ENCODE measurements around the gene ARMC9. TPM values are rescaled to one million over a fixed set of nuclear protein-coding genes. Genes with fewer than 3 reads are reported as not detected.
A peak's percentile ranks its signal among the peaks of the same experiment; 100 is the strongest.

Gene ARMC9
- total RNA-seq, 4 donors from 2014 or later: 2.2 to 6.9 (median 5.3) TPM

DNA sequence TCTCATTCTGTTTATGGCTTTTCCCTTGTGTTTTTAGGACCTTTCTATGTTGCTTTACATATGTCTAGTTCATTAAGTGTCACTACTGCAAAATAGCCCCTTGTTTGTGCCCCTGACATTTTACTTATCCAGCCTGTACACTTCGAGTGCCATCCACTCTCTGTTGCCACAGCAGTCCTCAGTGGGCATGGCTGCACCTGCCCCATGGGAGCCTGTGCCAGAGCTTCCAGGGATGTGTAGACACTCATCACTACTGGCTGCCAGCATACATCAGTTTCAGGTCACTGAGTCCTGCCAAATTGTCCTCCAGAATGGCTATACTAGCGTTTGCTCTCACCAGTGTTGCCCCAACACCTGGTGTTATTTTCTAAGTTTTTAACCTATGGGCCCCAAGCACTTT lies 80.4 kb downstream of the ARMC9 start:
- no peak overlapping the region for H3K4me3 ChIP-seq (ENCODE audit: low read depth, poor library complexity, severe bottlenecking)
- WGBS, 2 donors: 64 to 68% methylated on average over 2 of the region's 2 CpGs
- intact Hi-C loops (cut with DNase I; ENCODE audit: low total_unique reads): no loop called here
- no peak for DNase-seq (ENCODE audit: low spot score in 2 of 2)
- TF ChIP-seq POLR2A (IDR thresholded peaks at IDR 0.05) (no peak), CTCF (IDR thresholded peaks at IDR 0.05) (no peak)

GRCh38 chr2:231280846-231281245 lies 82.4 kb downstream of the ARMC9 start:
- DNase-seq (ENCODE audit: low spot score in 2 of 2): no peak
- TF ChIP-seq POLR2A (IDR thresholded peaks at IDR 0.05): no peak
- TF ChIP-seq CTCF (IDR thresholded peaks at IDR 0.05): no peak
- 84 to 89% methylated on average over 9 of the region's 9 CpGs for WGBS, 2 donors
- intact Hi-C loops (cut with DNase I; ENCODE audit: low total_unique reads): no loop called here
- H3K4me3 ChIP-seq (ENCODE audit: low read depth, poor library complexity, severe bottlenecking): no peak overlapping the region

DNA sequence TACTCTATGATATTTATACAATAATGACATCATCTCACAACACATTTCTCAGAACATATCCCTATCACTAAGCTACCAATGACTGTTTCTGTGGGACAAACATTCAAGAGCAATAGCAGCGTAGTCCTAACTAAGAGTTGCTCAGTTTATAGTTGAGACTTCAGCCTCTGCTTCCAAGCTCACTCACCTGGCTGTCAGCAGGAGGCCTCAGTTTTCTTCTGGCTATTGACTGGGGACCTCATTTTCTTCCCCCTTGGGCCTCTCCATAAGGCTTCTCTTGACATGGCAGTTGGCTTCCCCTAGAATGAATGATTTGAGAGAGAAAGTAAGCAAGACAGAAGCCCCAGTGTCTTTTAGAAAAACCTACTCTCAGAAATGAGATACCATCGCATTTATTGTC lies 85.9 kb downstream of the ARMC9 start:
- 97 to 98% methylated on average over 2 of the region's 2 CpGs for WGBS, 2 donors
- H3K4me3 ChIP-seq (ENCODE audit: low read depth, poor library complexity, severe bottlenecking): no peak overlapping the region
- intact Hi-C loops (cut with DNase I; ENCODE audit: low total_unique reads): no loop called here
- TF ChIP-seq POLR2A (IDR thresholded peaks at IDR 0.05): no peak
- no peak for TF ChIP-seq CTCF (IDR thresholded peaks at IDR 0.05)
- no peak for DNase-seq (ENCODE audit: low spot score in 2 of 2)

DNA sequence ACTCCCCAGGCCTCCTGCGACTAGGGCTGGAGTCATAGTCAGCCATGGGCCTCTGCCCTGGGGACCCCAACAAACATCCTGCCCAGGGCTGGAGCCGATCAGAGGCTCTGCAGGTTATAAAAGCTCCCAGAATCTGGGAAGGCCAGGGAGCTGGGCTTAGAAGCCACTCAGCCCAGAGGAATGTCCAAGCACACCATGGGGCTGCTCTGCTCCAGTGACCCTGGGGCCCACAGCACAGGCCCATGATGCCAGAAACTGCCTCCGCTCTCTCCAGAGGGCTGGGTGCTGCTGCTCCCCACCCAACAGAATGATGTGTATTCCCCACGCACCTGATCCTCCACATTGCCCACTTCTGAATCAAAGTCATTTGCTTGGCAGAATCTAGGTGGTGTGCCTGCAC lies 88.5 kb downstream of the ARMC9 start:
- intact Hi-C loops (cut with DNase I; ENCODE audit: low total_unique reads): no loop called here
- DNase-seq (ENCODE audit: low spot score in 2 of 2): peak in 1 of 2 donors; percentile 46
- 89 to 92% methylated on average over 4 of the region's 4 CpGs for WGBS, 2 donors
- TF ChIP-seq POLR2A (IDR thresholded peaks at IDR 0.05) (no peak), CTCF (IDR thresholded peaks at IDR 0.05) (no peak)
- H3K4me3 ChIP-seq (ENCODE audit: low read depth, poor library complexity, severe bottlenecking): no peak overlapping the region

GRCh38 chr2:231287696-231288095 lies 89.3 kb downstream of the ARMC9 start:
- no peak for TF ChIP-seq POLR2A (IDR thresholded peaks at IDR 0.05)
- no peak for TF ChIP-seq CTCF (IDR thresholded peaks at IDR 0.05)
- H3K4me3 ChIP-seq (ENCODE audit: low read depth, poor library complexity, severe bottlenecking): no peak overlapping the region
- WGBS, 2 donors: 54 to 62% methylated on average over 5 of the region's 5 CpGs
- DNase-seq (ENCODE audit: low spot score in 2 of 2): no peak
- intact Hi-C loops (cut with DNase I; ENCODE audit: low total_unique reads): no loop called here

GRCh38 chr2:231288590-231288989 lies 90.2 kb downstream of the ARMC9 start:
- WGBS, 2 donors: 90 to 93% methylated on average over 7 of the region's 7 CpGs
- H3K4me3 ChIP-seq (ENCODE audit: low read depth, poor library complexity, severe bottlenecking): no peak overlapping the region
- intact Hi-C loops (cut with DNase I; ENCODE audit: low total_unique reads): no loop called here
- TF ChIP-seq CTCF (IDR thresholded peaks at IDR 0.05) (no peak), POLR2A (IDR thresholded peaks at IDR 0.05) (no peak)
- DNase-seq (ENCODE audit: low spot score in 2 of 2): peak in 1 of 2 donors; percentile 17

All from lower leg skin (tissue), 4 donors.